ENCODE results near the gene YEATS4.

DNA sequence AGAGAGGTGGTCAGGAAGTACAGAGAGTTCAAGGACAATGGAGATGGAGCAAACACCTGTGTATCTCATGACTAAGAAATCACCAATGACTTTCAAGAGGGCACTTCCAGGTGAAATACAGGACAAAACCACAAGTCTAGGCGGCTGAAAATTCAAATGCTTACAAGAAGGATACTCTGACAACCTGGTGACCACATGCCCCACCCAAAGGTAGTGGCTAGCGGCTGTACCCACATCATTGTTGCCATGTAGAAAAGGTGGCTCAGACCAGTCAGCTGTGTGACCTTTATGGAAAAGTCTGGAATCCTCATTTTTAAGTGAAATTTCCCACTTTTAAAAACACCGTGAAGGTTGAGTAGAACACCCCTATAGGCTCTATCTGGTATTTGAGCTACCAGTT is 62.0 kb downstream of the YEATS4 start:
- TF ChIP-seq, protein P1, sequence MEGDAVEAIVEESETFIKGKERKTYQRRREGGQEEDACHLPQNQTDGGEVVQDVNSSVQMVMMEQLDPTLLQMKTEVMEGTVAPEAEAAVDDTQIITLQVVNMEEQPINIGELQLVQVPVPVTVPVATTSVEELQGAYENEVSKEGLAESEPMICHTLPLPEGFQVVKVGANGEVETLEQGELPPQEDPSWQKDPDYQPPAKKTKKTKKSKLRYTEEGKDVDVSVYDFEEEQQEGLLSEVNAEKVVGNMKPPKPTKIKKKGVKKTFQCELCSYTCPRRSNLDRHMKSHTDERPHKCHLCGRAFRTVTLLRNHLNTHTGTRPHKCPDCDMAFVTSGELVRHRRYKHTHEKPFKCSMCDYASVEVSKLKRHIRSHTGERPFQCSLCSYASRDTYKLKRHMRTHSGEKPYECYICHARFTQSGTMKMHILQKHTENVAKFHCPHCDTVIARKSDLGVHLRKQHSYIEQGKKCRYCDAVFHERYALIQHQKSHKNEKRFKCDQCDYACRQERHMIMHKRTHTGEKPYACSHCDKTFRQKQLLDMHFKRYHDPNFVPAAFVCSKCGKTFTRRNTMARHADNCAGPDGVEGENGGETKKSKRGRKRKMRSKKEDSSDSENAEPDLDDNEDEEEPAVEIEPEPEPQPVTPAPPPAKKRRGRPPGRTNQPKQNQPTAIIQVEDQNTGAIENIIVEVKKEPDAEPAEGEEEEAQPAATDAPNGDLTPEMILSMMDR (IDR thresholded peaks at IDR 0.05; ENCODE audit: poor library complexity), result no peak
- no peak for TF ChIP-seq EZH2 (IDR thresholded peaks at IDR 0.05; ENCODE audit: borderline replicate concordance)
